ENCODE data around the gene HUNK. TPM values are rescaled to one million over a fixed set of nuclear protein-coding genes. Genes with fewer than 3 reads are reported as not detected.
"Not testable (repeated sequence)": the region's sequence is repeated elsewhere in the genome, so short reads cannot be mapped to it uniquely, and the experiment has no call there.

Gene HUNK
- total RNA-seq, 1 donor from 2014 or later, result not detected

- intact Hi-C loops (cut with micrococcal nuclease), result no loop called here
Measured at GRCh38 chr21:31870472-31871193, 2.2 kb upstream of the HUNK start.

- intact Hi-C loops (cut with micrococcal nuclease), result not testable (repeated sequence)
Measured at GRCh38 chr21:31871371-31871770, 1.4 kb upstream of the HUNK start.

- intact Hi-C loops (cut with micrococcal nuclease), result no loop called here
Measured at GRCh38 chr21:31872072-31872451, 758 bp upstream of the HUNK start.

- intact Hi-C loops (cut with micrococcal nuclease), result no loop called here
Measured at GRCh38 chr21:31873275-31873695, 465 bp downstream of the HUNK start.

- intact Hi-C loops (cut with micrococcal nuclease), result loop anchor here (2.0 kb wide), 1 partner anchor 385 kb away; no protein-coding TSS in a partner anchor
Measured at GRCh38 chr21:31873696-31874599, 1.1 kb downstream of the HUNK start.

GRCh38 chr21:31874812-31875212, 2.0 kb downstream of the HUNK start:
- intact Hi-C loops (cut with micrococcal nuclease), result loop anchor here (2.0 kb wide), 1 partner anchor 384 kb away; no protein-coding TSS in a partner anchor

GRCh38 chr21:31875496-31876015, 2.7 kb downstream of the HUNK start:
- intact Hi-C loops (cut with micrococcal nuclease), result loop anchor here (2.0 kb wide), 1 partner anchor 383 kb away; no protein-coding TSS in a partner anchor

GRCh38 chr21:31877463-31877957, 4.7 kb downstream of the HUNK start:
- intact Hi-C loops (cut with micrococcal nuclease), result no loop called here

- intact Hi-C loops (cut with micrococcal nuclease), result no loop called here
Measured at GRCh38 chr21:31878831-31879230, 6.0 kb downstream of the HUNK start.

- intact Hi-C loops (cut with micrococcal nuclease), result no loop called here
Measured at GRCh38 chr21:31879241-31879650, 6.4 kb downstream of the HUNK start.

- intact Hi-C loops (cut with micrococcal nuclease), result no loop called here
Measured at GRCh38 chr21:31879911-31880310, 7.1 kb downstream of the HUNK start.

- intact Hi-C loops (cut with micrococcal nuclease), result no loop called here
Measured at GRCh38 chr21:31880816-31881215, 8.0 kb downstream of the HUNK start.

- intact Hi-C loops (cut with micrococcal nuclease), result no loop called here
Measured at GRCh38 chr21:31882711-31883110, 9.9 kb downstream of the HUNK start.

GRCh38 chr21:31885146-31885545, 12.3 kb downstream of the HUNK start:
- intact Hi-C loops (cut with micrococcal nuclease), result no loop called here

GRCh38 chr21:31886915-31887314, 14.1 kb downstream of the HUNK start:
- intact Hi-C loops (cut with micrococcal nuclease), result no loop called here

- intact Hi-C loops (cut with micrococcal nuclease), result no loop called here
Measured at GRCh38 chr21:31887391-31887841, 14.6 kb downstream of the HUNK start.

GRCh38 chr21:31888936-31889371, 16.1 kb downstream of the HUNK start:
- intact Hi-C loops (cut with micrococcal nuclease), result no loop called here

GRCh38 chr21:31889460-31889859, 16.6 kb downstream of the HUNK start:
- intact Hi-C loops (cut with micrococcal nuclease), result no loop called here

GRCh38 chr21:31892686-31893085, 19.9 kb downstream of the HUNK start:
- intact Hi-C loops (cut with micrococcal nuclease), result no loop called here

- intact Hi-C loops (cut with micrococcal nuclease), result no loop called here
Measured at GRCh38 chr21:31893851-31894415, 21.1 kb downstream of the HUNK start.

- intact Hi-C loops (cut with micrococcal nuclease), result no loop called here
Measured at GRCh38 chr21:31894457-31894856, 21.6 kb downstream of the HUNK start.

Measured in T-helper 1 cell treated with Interleukin-12 subunit alpha and Interleukin-12 subunit beta and Interleukin-4 antibody, amounts not matched to agents 30 ng/mL and 1 ng/mL, for 36 hours (primary cell).